GM19023 (cell line): ENCODE results near the gene NTS.

Experiments used
- ATAC-seq: cut with Tn5 transposase; IDR thresholded peaks from one replicate; pipeline ENCODE4 v1.9.1; 2021; ENCODE audit warnings: mild to moderate bottlenecking, moderate library complexity; ENCODE audit not compliant: unreplicated experiment

Gene NTS

GRCh38 chr12:85874031-85874461 lies at the start of gene NTS:
TSS of gene NTS (plus strand) at chr12:85874295. CDS start at chr12:85874404, 109 bp downstream.
- peak; percentile 80 for ATAC-seq

GRCh38 chr12:85825746-85826145 lies 48.3 kb upstream of the NTS start:
- no peak for ATAC-seq

- no peak for ATAC-seq
Observed at GRCh38 chr12:85828576-85828975, 45.5 kb upstream of the NTS start.

GRCh38 chr12:85829391-85829790 lies 44.7 kb upstream of the NTS start:
- ATAC-seq: no peak

- no peak for ATAC-seq
Observed at GRCh38 chr12:85831327-85831990, 42.6 kb upstream of the NTS start.

GRCh38 chr12:85833579-85833978 lies 40.5 kb upstream of the NTS start:
- ATAC-seq: no peak

- no peak for ATAC-seq
Observed at GRCh38 chr12:85834378-85834777, 39.7 kb upstream of the NTS start.

- ATAC-seq: no peak
Observed at GRCh38 chr12:85835426-85836196, 38.5 kb upstream of the NTS start.

- ATAC-seq: no peak
Observed at GRCh38 chr12:85836197-85837090, 37.7 kb upstream of the NTS start, which contains the start of gene RASSF9. TSS of gene RASSF9 (minus strand) at chr12:85836409. CDS start at chr12:85836201, 208 bp downstream.

- no peak for ATAC-seq
Observed at GRCh38 chr12:85843606-85844310, 30.3 kb upstream of the NTS start.

GRCh38 chr12:85849344-85849743 lies 24.8 kb upstream of the NTS start:
- no peak for ATAC-seq

GRCh38 chr12:85855305-85855704 lies 18.8 kb upstream of the NTS start:
- ATAC-seq: no peak

GRCh38 chr12:85856966-85857365 lies 17.1 kb upstream of the NTS start:
- no peak for ATAC-seq

GRCh38 chr12:85865890-85866289 lies 8.2 kb upstream of the NTS start:
- ATAC-seq: no peak

- ATAC-seq: peak; percentile 91
Observed at GRCh38 chr12:85866986-85867776, 6.9 kb upstream of the NTS start.

- ATAC-seq: peak; percentile 69
Observed at GRCh38 chr12:85872497-85873091, 1.5 kb upstream of the NTS start.

- no peak for ATAC-seq
Observed at GRCh38 chr12:85877459-85877858, 3.4 kb downstream of the NTS start.

- no peak for ATAC-seq
Observed at GRCh38 chr12:85883763-85884162, 9.7 kb downstream of the NTS start.

- no peak for ATAC-seq
Observed at GRCh38 chr12:85894653-85895052, 20.6 kb downstream of the NTS start.
